HepG2 (cell line): Measurements from ENCODE around the gene ZNF584. TPM values are rescaled to one million over a fixed set of nuclear protein-coding genes. Genes with fewer than 3 reads are reported as not detected.
A peak's percentile ranks its signal among the peaks of the same experiment; 100 is the strongest.

Source experiments
- CREM ChIP-seq, 2 experiments: sonication (generic) in 1 of 2; formaldehyde crosslinking in 1 of 2; IDR thresholded peaks; 2 replicates each; pipeline versions ENCODE4 v1.4.0 to v1.6.1; 2016 to 2020; ENCODE audit warnings: antibody characterized with exemption in 1 of 2, mild to moderate bottlenecking in 1 of 2, missing genetic modification reagents in 1 of 2
- EEA1 ChIP-seq: sonication (generic); formaldehyde crosslinking; IDR thresholded peaks from 2 replicates; pipeline ENCODE4 v1.5.1; 2020; ENCODE audit warnings: mild to moderate bottlenecking, missing genetic modification reagents, borderline replicate concordance
- EHMT2 ChIP-seq: fragments of 200-600 bp; sonication (generic); IDR thresholded peaks from 2 replicates; pipeline ENCODE4 v1.7.0; 2017; ENCODE audit warnings: antibody characterized with exemption, low read depth, low read length, borderline replicate concordance
- HDAC2 ChIP-seq: sonication (generic); formaldehyde crosslinking; IDR thresholded peaks from 2 replicates; pipeline ENCODE4 v1.4.0; 2020; ENCODE audit warnings: missing genetic modification reagents
- HMG20B ChIP-seq: conservative IDR thresholded peaks from 2 replicates; pipeline ENCODE4 v1.6.1; 2016; ENCODE audit warnings: missing genetic modification reagents, missing compliant biosample characterization
- KLF13 ChIP-seq: sonication (generic); formaldehyde crosslinking; IDR thresholded peaks from 2 replicates; pipeline ENCODE4 v1.4.0; 2020; ENCODE audit warnings: mild to moderate bottlenecking, missing genetic modification reagents
- MAF1 ChIP-seq: sonication (generic); formaldehyde crosslinking; IDR thresholded peaks from 2 replicates; pipeline ENCODE4 v1.5.0; 2020; ENCODE audit warnings: missing genetic modification reagents, borderline replicate concordance
- MAZ ChIP-seq, 2 experiments: sonication (generic) in 1 of 2; formaldehyde crosslinking in 1 of 2; IDR thresholded peaks; 2 replicates each; pipeline versions ENCODE4 v1.5.0 to v1.6.1; 2012 to 2020; ENCODE audit warnings: low read depth in 2 of 2, mild to moderate bottlenecking in 2 of 2, borderline replicate concordance in 1 of 2, improper control_type of control experiment in 1 of 2, low read length in 1 of 2, missing genetic modification reagents in 1 of 2, moderate library complexity in 1 of 2
- MBNL3 ChIP-seq: fragments of 250-450 bp; sonication (Bioruptor Pico); conservative IDR thresholded peaks from 2 replicates; pipeline ENCODE4 v1.8.0; 2022; ENCODE audit warnings: mild to moderate bottlenecking, inconsistent platforms
- MED8 ChIP-seq: sonication (generic); formaldehyde crosslinking; IDR thresholded peaks from 2 replicates; pipeline ENCODE4 v1.8.1; 2023; ENCODE audit warnings: mild to moderate bottlenecking, missing genetic modification reagents; ENCODE audit not compliant: insufficient replicate concordance
- NR2F2 ChIP-seq: IDR thresholded peaks from 2 replicates; pipeline ENCODE4 v1.6.1; 2012; ENCODE audit warnings: low read depth, inconsistent platforms, borderline replicate concordance
- RORA ChIP-seq: sonication (generic); formaldehyde crosslinking; IDR thresholded peaks from 2 replicates; pipeline ENCODE4 v1.5.0; 2020; ENCODE audit warnings: mild to moderate bottlenecking, missing genetic modification reagents, moderate library complexity
- TSC22D2 ChIP-seq: sonication (generic); formaldehyde crosslinking; IDR thresholded peaks from 2 replicates; pipeline ENCODE4 v1.5.1; 2020; ENCODE audit warnings: missing genetic modification reagents, mild to moderate bottlenecking, borderline replicate concordance
- ZMYM4 ChIP-seq: sonication (generic); formaldehyde crosslinking; IDR thresholded peaks from 2 replicates; pipeline ENCODE4 v1.8.1; 2023; ENCODE audit warnings: mild to moderate bottlenecking, missing genetic modification reagents
- ZNF205 ChIP-seq: IDR thresholded peaks from 2 replicates; pipeline ENCODE4 v1.6.1; 2018; ENCODE audit warnings: missing biosample characterization, missing genetic modification reagents
- ZNF282 ChIP-seq: fragments of 450-650 bp; IDR thresholded peaks from 2 replicates; pipeline ENCODE4 v1.6.1; 2018; ENCODE audit not compliant: partially characterized antibody
- ZNF737 ChIP-seq: sonication (generic); formaldehyde crosslinking; IDR thresholded peaks from 2 replicates; pipeline ENCODE4 v1.5.0; 2020; ENCODE audit warnings: missing genetic modification reagents, mild to moderate bottlenecking, borderline replicate concordance
- polyA plus RNA-seq, 8 experiments: library from polyadenylated mRNA; depleted of rRNA in 3 of 8; stranded (reverse) in 7 of 8; unstranded in 1 of 8; fragments of >200 nt; fragmentation: Illumina TruSeq in 4 of 8; extraction: Trizol in 4 of 8; gene quantifications; 2 replicates each; pipeline versions ENCODE4 v1.2.1 to v1.2.3, GENCODE V29; 2011 to 2016; ENCODE audit warnings: low read depth in 4 of 8, missing spikeins in 1 of 8, mixed read lengths in 1 of 8; ENCODE audit not compliant: insufficient read depth in 1 of 8
- total RNA-seq, 5 experiments: library from RNA; depleted of rRNA; stranded (reverse); fragments of >200 nt; fragmentation: Illumina TruSeq; extraction: Trizol; gene quantifications; 2 replicates each; pipeline ENCODE4 v1.2.3, GENCODE V29; 2016; ENCODE audit warnings: low read depth in 1 of 5
- TF ChIP-seq, protein P1 (sequence below): sonication (generic); formaldehyde crosslinking; conservative IDR thresholded peaks from 2 replicates; pipeline ENCODE4 v1.4.0; 2020; ENCODE audit warnings: missing genetic modification reagents
- TF ChIP-seq, protein P2 (sequence below): sonication (generic); formaldehyde crosslinking; IDR thresholded peaks from 2 replicates; pipeline ENCODE4 v1.5.0; 2020; ENCODE audit warnings: missing genetic modification reagents
- TF ChIP-seq, protein P3 (sequence below): sonication (generic); formaldehyde crosslinking; IDR thresholded peaks from 2 replicates; pipeline ENCODE4 v1.5.0; 2020; ENCODE audit warnings: mild to moderate bottlenecking, missing genetic modification reagents
- TF ChIP-seq, protein P4 (sequence below): sonication (generic); formaldehyde crosslinking; IDR thresholded peaks from 2 replicates; pipeline ENCODE4 v1.5.1; 2020; ENCODE audit warnings: missing genetic modification reagents, mild to moderate bottlenecking, borderline replicate concordance

The ZNF584 gene
- total and polyA plus RNA-seq, 2 of the 13 experiments (the other 11 are each of a cell fraction or from before 2014, with no cell fraction given): 2.4 to 7.0 TPM

DNA sequence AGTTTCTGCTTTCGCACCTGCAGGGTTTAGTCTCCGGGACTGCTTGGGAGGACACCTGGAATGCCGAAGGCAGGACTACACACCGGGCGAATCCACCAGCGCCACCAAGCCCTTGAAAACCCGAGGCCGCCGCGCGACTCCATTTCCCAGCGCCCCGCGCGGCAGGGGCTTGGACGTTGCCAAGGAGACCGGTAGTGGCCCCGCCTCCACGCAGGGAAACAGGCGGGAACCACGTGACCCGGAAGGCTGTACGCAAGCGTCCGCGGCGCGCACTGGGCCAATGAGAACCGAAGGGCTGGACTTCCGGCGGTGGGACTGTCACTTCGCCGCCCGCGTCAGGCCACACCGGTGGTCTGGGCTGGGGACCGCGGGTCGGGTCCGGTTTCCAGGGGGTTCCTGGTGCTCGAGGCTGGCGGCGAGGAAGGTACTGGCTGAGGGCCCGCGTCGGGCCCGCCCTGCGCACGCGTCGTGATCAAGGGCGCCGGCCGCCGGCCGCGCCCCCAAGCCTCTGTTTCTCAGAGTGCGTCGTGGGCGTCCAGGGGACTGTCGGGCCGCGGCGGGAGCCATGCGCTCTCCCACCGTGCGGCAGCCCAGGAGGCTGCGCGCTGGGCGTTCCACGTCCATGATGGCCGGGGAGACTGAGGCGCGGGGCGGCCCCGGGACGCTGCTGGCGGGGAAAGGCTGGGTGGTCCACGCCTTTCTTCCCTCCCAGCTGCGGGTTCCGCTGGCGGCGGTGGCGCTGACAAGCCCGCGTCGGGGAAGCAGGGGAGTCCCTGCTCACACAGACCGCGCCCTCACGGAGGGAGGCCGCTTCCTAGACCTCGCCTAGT lies 58.5 kb downstream of the ZNF584 start, which contains the start of gene ZNF324 (continued):
- TF ChIP-seq, protein P1, sequence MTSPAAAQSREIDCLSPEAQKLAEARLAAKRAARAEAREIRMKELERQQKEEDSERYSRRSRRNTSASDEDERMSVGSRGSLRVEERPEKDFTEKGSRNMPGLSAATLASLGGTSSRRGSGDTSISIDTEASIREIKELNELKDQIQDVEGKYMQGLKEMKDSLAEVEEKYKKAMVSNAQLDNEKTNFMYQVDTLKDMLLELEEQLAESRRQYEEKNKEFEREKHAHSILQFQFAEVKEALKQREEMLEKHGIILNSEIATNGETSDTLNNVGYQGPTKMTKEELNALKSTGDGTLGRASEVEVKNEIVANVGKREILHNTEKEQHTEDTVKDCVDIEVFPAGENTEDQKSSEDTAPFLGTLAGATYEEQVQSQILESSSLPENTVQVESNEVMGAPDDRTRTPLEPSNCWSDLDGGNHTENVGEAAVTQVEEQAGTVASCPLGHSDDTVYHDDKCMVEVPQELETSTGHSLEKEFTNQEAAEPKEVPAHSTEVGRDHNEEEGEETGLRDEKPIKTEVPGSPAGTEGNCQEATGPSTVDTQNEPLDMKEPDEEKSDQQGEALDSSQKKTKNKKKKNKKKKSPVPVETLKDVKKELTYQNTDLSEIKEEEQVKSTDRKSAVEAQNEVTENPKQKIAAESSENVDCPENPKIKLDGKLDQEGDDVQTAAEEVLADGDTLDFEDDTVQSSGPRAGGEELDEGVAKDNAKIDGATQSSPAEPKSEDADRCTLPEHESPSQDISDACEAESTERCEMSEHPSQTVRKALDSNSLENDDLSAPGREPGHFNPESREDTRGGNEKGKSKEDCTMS (CRISPR knock-in tag): no peak
- TF ChIP-seq CREM (IDR thresholded peaks at IDR 0.05): peak; percentile 82
- TF ChIP-seq CREM (CRISPR knock-in tag; IDR thresholded peaks at IDR 0.05): no peak
- no peak for TF ChIP-seq ZNF205
- no peak; the same call in 1 of the 2 replicates for TF ChIP-seq TSC22D2 (CRISPR knock-in tag)
- no peak for TF ChIP-seq KLF13 (CRISPR knock-in tag)
- TF ChIP-seq MAF1 (CRISPR knock-in tag): no peak
- TF ChIP-seq EHMT2: no peak
- no peak for TF ChIP-seq RORA
- TF ChIP-seq MAZ (IDR thresholded peaks at IDR 0.05; ENCODE audit: borderline replicate concordance, low read depth, low read length): no peak
- TF ChIP-seq MAZ (CRISPR knock-in tag; IDR thresholded peaks at IDR 0.05; ENCODE audit: low read depth): peak; percentile 56; the same call in 1 of the 2 replicates
- TF ChIP-seq HMG20B (CRISPR knock-in tag): no peak
- no peak for TF ChIP-seq MBNL3
- TF ChIP-seq, protein P2, sequence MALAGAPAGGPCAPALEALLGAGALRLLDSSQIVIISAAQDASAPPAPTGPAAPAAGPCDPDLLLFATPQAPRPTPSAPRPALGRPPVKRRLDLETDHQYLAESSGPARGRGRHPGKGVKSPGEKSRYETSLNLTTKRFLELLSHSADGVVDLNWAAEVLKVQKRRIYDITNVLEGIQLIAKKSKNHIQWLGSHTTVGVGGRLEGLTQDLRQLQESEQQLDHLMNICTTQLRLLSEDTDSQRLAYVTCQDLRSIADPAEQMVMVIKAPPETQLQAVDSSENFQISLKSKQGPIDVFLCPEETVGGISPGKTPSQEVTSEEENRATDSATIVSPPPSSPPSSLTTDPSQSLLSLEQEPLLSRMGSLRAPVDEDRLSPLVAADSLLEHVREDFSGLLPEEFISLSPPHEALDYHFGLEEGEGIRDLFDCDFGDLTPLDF (CRISPR knock-in tag): peak; percentile 55; the same call in 1 of the 2 replicates
- no peak for TF ChIP-seq ZNF737
- no peak for TF ChIP-seq NR2F2
- no peak for TF ChIP-seq ZNF282
- TF ChIP-seq, protein P3, sequence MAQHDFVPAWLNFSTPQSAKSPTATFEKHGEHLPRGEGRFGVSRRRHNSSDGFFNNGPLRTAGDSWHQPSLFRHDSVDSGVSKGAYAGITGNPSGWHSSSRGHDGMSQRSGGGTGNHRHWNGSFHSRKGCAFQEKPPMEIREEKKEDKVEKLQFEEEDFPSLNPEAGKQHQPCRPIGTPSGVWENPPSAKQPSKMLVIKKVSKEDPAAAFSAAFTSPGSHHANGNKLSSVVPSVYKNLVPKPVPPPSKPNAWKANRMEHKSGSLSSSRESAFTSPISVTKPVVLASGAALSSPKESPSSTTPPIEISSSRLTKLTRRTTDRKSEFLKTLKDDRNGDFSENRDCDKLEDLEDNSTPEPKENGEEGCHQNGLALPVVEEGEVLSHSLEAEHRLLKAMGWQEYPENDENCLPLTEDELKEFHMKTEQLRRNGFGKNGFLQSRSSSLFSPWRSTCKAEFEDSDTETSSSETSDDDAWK (CRISPR knock-in tag): no peak
- peak; percentile 6 for TF ChIP-seq MED8 (CRISPR knock-in tag)
- no peak for TF ChIP-seq HDAC2 (CRISPR knock-in tag)
- TF ChIP-seq ZMYM4 (CRISPR knock-in tag): no peak
- TF ChIP-seq, protein P4, sequence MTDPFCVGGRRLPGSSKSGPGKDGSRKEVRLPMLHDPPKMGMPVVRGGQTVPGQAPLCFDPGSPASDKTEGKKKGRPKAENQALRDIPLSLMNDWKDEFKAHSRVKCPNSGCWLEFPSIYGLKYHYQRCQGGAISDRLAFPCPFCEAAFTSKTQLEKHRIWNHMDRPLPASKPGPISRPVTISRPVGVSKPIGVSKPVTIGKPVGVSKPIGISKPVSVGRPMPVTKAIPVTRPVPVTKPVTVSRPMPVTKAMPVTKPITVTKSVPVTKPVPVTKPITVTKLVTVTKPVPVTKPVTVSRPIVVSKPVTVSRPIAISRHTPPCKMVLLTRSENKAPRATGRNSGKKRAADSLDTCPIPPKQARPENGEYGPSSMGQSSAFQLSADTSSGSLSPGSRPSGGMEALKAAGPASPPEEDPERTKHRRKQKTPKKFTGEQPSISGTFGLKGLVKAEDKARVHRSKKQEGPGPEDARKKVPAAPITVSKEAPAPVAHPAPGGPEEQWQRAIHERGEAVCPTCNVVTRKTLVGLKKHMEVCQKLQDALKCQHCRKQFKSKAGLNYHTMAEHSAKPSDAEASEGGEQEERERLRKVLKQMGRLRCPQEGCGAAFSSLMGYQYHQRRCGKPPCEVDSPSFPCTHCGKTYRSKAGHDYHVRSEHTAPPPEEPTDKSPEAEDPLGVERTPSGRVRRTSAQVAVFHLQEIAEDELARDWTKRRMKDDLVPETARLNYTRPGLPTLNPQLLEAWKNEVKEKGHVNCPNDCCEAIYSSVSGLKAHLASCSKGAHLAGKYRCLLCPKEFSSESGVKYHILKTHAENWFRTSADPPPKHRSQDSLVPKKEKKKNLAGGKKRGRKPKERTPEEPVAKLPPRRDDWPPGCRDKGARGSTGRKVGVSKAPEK (CRISPR knock-in tag): no peak
- no peak for TF ChIP-seq EEA1
